ENCODE measurements around the gene HIVEP3.

GRCh38 chr1:41710980-41711379, 207.7 kb downstream of the HIVEP3 start:
- TF ChIP-seq CTCF (IDR thresholded peaks at IDR 0.05; ENCODE audit: poor library complexity) (no peak), EZH2 (IDR thresholded peaks at IDR 0.05; ENCODE audit: borderline replicate concordance) (no peak), EZH2phosphoT487 (IDR thresholded peaks at IDR 0.05; ENCODE audit: low read depth, severe bottlenecking, unreplicated experiment) (no peak)
